Measurements from ENCODE around the gene WNT8B. TPM values are rescaled to one million over a fixed set of nuclear protein-coding genes. Genes with fewer than 3 reads are reported as not detected.

Gene WNT8B
- not detected in 2 replicates for total RNA-seq

GRCh38 chr10:100462709-100463108 lies at the start of gene WNT8B:
WNT8B (plus strand) TSS chr10:100463009; CDS start chr10:100463169, 160 bp downstream.

GRCh38 chr10:100519311-100520051 lies 56.7 kb downstream of the WNT8B start, which contains the start of gene SEC31B:
SEC31B (minus strand) TSS chr10:100519861; CDS start chr10:100516952, 2,909 bp downstream.

GRCh38 chr10:100529475-100530298 lies 66.9 kb downstream of the WNT8B start, which contains the start of gene NDUFB8:
NDUFB8 (minus strand) TSS chr10:100529871; CDS start chr10:100529851, 20 bp downstream.

Other genes with a start within 250 kb of the WNT8B start
- gene CHUK, start 233.4 kb upstream of the WNT8B start, total RNA-seq: 27.6 and 30.9 TPM in 2 replicates
- gene CWF19L1, start 195.4 kb upstream of the WNT8B start, total RNA-seq: 41.3 and 43.0 TPM in 2 replicates
- 56.5 and 65.9 TPM in 2 replicates for gene BLOC1S2, start 176.3 kb upstream of the WNT8B start, total RNA-seq
- not detected in 2 replicates for gene PKD2L1, start 132.8 kb upstream of the WNT8B start, total RNA-seq
- 99.4 and 146 TPM in 2 replicates for gene SCD, start 115.8 kb upstream of the WNT8B start, total RNA-seq
- 0.97 and 2.0 TPM in 2 replicates for gene SEC31B, start 56.9 kb downstream of the WNT8B start, total RNA-seq
- gene NDUFB8, start 66.9 kb downstream of the WNT8B start, total RNA-seq: 171 and 213 TPM in 2 replicates
- gene HIF1AN, start 72.9 kb downstream of the WNT8B start, total RNA-seq: 6.5 and 6.7 TPM in 2 replicates

Measured in epithelial cell of umbilical artery (primary cell).